ENCODE results near the gene LZTS3. TPM values are rescaled to one million over a fixed set of nuclear protein-coding genes. Genes with fewer than 3 reads are reported as not detected.
A peak's percentile ranks its signal among the peaks of the same experiment; 100 is the strongest.
"Not testable (repeated sequence)": the region's sequence is repeated elsewhere in the genome, so short reads cannot be mapped to it uniquely, and the experiment has no call there.

The LZTS3 gene
- polyA plus RNA-seq, 3 donors: 0.05 to 0.45 TPM; not detected in 1

- peak; percentile 27 to 51 (median 39) for DNase-seq
- no peak overlapping the region for H3K9ac ChIP-seq (ENCODE audit: insufficient read depth, low read length, poor library complexity, severe bottlenecking)
- WGBS (ENCODE audit: insufficient coverage): 16% methylated on average over 26 of the region's 30 CpGs
Measured at GRCh38 chr20:3218307-3218988, 45.1 kb upstream of the LZTS3 start.

GRCh38 chr20:3215359-3215917 lies 42.1 kb upstream of the LZTS3 start:
- H3K27me3 ChIP-seq (ENCODE audit: control insufficient read depth in 2 of 2, insufficient read depth in 2 of 2, low read length in 2 of 2); H3K4me1 Mint-ChIP-seq; DNase-seq; H3K9ac ChIP-seq (ENCODE audit: insufficient read depth, low read length, poor library complexity, severe bottlenecking); H4K20me1 ChIP-seq (ENCODE audit: insufficient read depth, low read length); H2AFZ ChIP-seq (ENCODE audit: insufficient read depth, low read depth, low read length, poor library complexity, severe bottlenecking); H3K9me3 ChIP-seq (replicated peaks in 1 of 2; ENCODE audit: control insufficient read depth in 1 of 2, insufficient read depth in 1 of 2, low read length in 2 of 2); H3K4me3 Mint-ChIP-seq; H3K27ac ChIP-seq (ENCODE audit: low read depth in 1 of 2, low read length in 2 of 2); H3K4me1 ChIP-seq (ENCODE audit: control insufficient read depth in 1 of 2, insufficient read depth in 2 of 2, low read length in 2 of 2); H3K27me3 Mint-ChIP-seq (ENCODE audit: low read depth in 3 of 3); H3K4me3 ChIP-seq (replicated peaks in 1 of 3; ENCODE audit: low read depth in 2 of 3, low read length in 3 of 3); H3K9me3 Mint-ChIP-seq; H3K4me2 ChIP-seq (replicated peaks; ENCODE audit: extremely low read depth, low read length, poor library complexity, severe bottlenecking): not testable (repeated sequence)
- Histone ChIP-seq H3K79me2 (ENCODE audit: insufficient read depth, low read length) (peaks cover 25% of the 10 kb centered on the region), H3K36me3 (replicated peaks in 1 of 2; ENCODE audit: control insufficient read depth in 1 of 2, insufficient read depth in 2 of 2, low read length in 2 of 2) (peaks cover 23 to 53% of the 10 kb centered on the region in 2 donors)
- intact Hi-C loops (cut with micrococcal nuclease): loop anchor here (5.0 to 10.0 kb wide), 2 partner anchors 97 to 99 kb away; no protein-coding TSS in a partner anchor
- Mint-ChIP-seq H3K27ac (peak overlapping the region in 1 of 7 donors; percentile 35), H3K36me3 (peaks cover 27 to 62% of the 10 kb centered on the region in 2 donors)
- WGBS (ENCODE audit: insufficient coverage): 97% methylated on average over 4 of the region's 7 CpGs

More at GRCh38 chr20:3218307-3218988, 45.1 kb upstream of the LZTS3 start:
- no peak overlapping the region for H3K4me3 ChIP-seq (replicated peaks in 1 of 3; ENCODE audit: low read depth in 2 of 3, low read length in 3 of 3)
- H3K36me3 ChIP-seq (replicated peaks in 1 of 2; ENCODE audit: control insufficient read depth in 1 of 2, insufficient read depth in 2 of 2, low read length in 2 of 2): peaks cover 45 to 76% of the 10 kb centered on the region in 2 donors
- H3K27ac ChIP-seq (ENCODE audit: low read depth in 1 of 2, low read length in 2 of 2): no peak overlapping the region
- Mint-ChIP-seq H3K36me3 (peaks cover 44 to 84% of the 10 kb centered on the region in 2 donors), H3K4me3 (no peak overlapping the region), H3K27ac (no peak overlapping the region), H3K4me1 (peaks cover 7% of the 10 kb centered on the region), H3K27me3 (ENCODE audit: low read depth in 3 of 3) (peaks cover 0 to 1% (median 0%) of the 10 kb centered on the region in 3 donors), H3K9me3 (no peaks in the 10 kb centered on the region)
- peak overlapping the region; percentile 5 for H3K4me2 ChIP-seq (replicated peaks; ENCODE audit: extremely low read depth, low read length, poor library complexity, severe bottlenecking)
- no peaks in the 10 kb centered on the region for H3K79me2 ChIP-seq (ENCODE audit: insufficient read depth, low read length)
- TF ChIP-seq CTCF (IDR thresholded peaks at IDR 0.05): peak; percentile 97
- intact Hi-C loops (cut with micrococcal nuclease): loop anchor here (5.0 to 10.0 kb wide), 2 partner anchors 94 to 96 kb away; no protein-coding TSS in a partner anchor
- H3K4me1 ChIP-seq (ENCODE audit: control insufficient read depth in 1 of 2, insufficient read depth in 2 of 2, low read length in 2 of 2): peaks cover 5 to 12% of the 10 kb centered on the region in 2 donors
- H2AFZ ChIP-seq (ENCODE audit: insufficient read depth, low read depth, low read length, poor library complexity, severe bottlenecking): peak overlapping the region; percentile 29
- no peaks in the 10 kb centered on the region for H4K20me1 ChIP-seq (ENCODE audit: insufficient read depth, low read length)
- H3K9me3 ChIP-seq (replicated peaks in 1 of 2; ENCODE audit: control insufficient read depth in 1 of 2, insufficient read depth in 1 of 2, low read length in 2 of 2): no peaks in the 10 kb centered on the region
- no peaks in the 10 kb centered on the region for H3K27me3 ChIP-seq (ENCODE audit: control insufficient read depth in 2 of 2, insufficient read depth in 2 of 2, low read length in 2 of 2)
